Activated B cell treated with CpG ODN at 0.5 μM for 24 hours (primary cell): ENCODE data around the gene ZNF138. TPM values are rescaled to one million over a fixed set of nuclear protein-coding genes. Genes with fewer than 3 reads are reported as not detected.
"Not testable (repeated sequence)": the region's sequence is repeated elsewhere in the genome, so short reads cannot be mapped to it uniquely, and the experiment has no call there.

Source experiments
- ATAC-seq: fragments of 200-7000 bp; cut with Tn5 transposase; one replicate; pipeline ENCODE4 v1.10.0; 2021; ENCODE audit warnings: low read depth, mild to moderate bottlenecking, moderate library complexity
- CTCF ChIA-PET: fragments of 350-600 bp; sonication (Branson Sonifier 250); formaldehyde crosslinking; loops from one replicate; lab custom pipeline; 2021; ENCODE audit warnings: antibody characterized with exemption; lab: Charles Lee
- POLR2A ChIA-PET: fragments of 350-600 bp; sonication (Branson Sonifier 250); formaldehyde crosslinking; loops from one replicate; lab custom pipeline; 2021; ENCODE audit warnings: antibody characterized with exemption; lab: Charles Lee
- DNase-seq: peaks from one replicate; pipeline ENCODE4 v3.0.0; 2022
- H3K27ac Mint-ChIP-seq: one replicate; pipeline ENCODE4 v1.8.0; 2020; ENCODE audit warnings: mixed read lengths
- H3K27me3 Mint-ChIP-seq: one replicate; pipeline ENCODE4 v1.8.0; 2021; ENCODE audit warnings: mixed read lengths
- H3K36me3 Mint-ChIP-seq: one replicate; pipeline ENCODE4 v1.8.0; 2021; ENCODE audit warnings: low read depth, mixed read lengths
- H3K4me1 Mint-ChIP-seq: one replicate; pipeline ENCODE4 v1.8.0; 2021; ENCODE audit warnings: mixed read lengths
- H3K4me3 Mint-ChIP-seq: one replicate; pipeline ENCODE4 v1.8.0; 2020; ENCODE audit warnings: mild to moderate bottlenecking, mixed read lengths
- H3K9me3 Mint-ChIP-seq: one replicate; pipeline ENCODE4 v1.8.0; 2020; ENCODE audit warnings: mixed read lengths
- CTCF ChIP-seq: fragments of 200-600 bp; IDR thresholded peaks from one replicate; pipeline ENCODE4 v1.8.0; 2022; ENCODE audit warnings: antibody characterized with exemption, mild to moderate bottlenecking
- intact Hi-C: fragments of 100-400 bp; cut with micrococcal nuclease; formaldehyde crosslinking; loops from one replicate; pipeline ENCODE4 v1.15.1; 2024
- total RNA-seq: library from RNA; stranded (reverse); gene quantifications from 2 replicates; pipeline ENCODE4 v1.2.3, GENCODE V29; 2022

Gene ZNF138
- total RNA-seq, 1 donor from 2014 or later: 17.8 TPM

- no peak for ATAC-seq
- no peak overlapping the region for H3K4me3 Mint-ChIP-seq
- no peaks in the 10 kb centered on the region for H3K36me3 Mint-ChIP-seq
- no peaks in the 10 kb centered on the region for H3K4me1 Mint-ChIP-seq
- peaks cover 3% of the 10 kb centered on the region for H3K9me3 Mint-ChIP-seq
- ChIA-PET CTCF (no interaction called here), POLR2A (no interaction called here)
- intact Hi-C loops: no loop called here
- no peak for DNase-seq
- no peak for TF ChIP-seq CTCF
- no peak overlapping the region for H3K27ac Mint-ChIP-seq
- no peaks in the 10 kb centered on the region for H3K27me3 Mint-ChIP-seq
Observed at GRCh38 chr7:64758151-64758550, 36.1 kb upstream of the ZNF138 start.

- Mint-ChIP-seq H3K4me3 (no peak overlapping the region), H3K27me3 (no peaks in the 10 kb centered on the region), H3K4me1 (no peaks in the 10 kb centered on the region), H3K9me3 (no peaks in the 10 kb centered on the region), H3K27ac (no peak overlapping the region), H3K36me3 (no peaks in the 10 kb centered on the region)
- intact Hi-C loops: no loop called here
- ATAC-seq: no peak
- DNase-seq: no peak
- TF ChIP-seq CTCF: no peak
- ChIA-PET CTCF (no interaction called here), POLR2A (no interaction called here)
Observed at GRCh38 chr7:64768824-64769223, 25.4 kb upstream of the ZNF138 start.

GRCh38 chr7:64774204-64774842 is 19.9 kb upstream of the ZNF138 start:
- intact Hi-C loops: no loop called here
- H3K9me3 Mint-ChIP-seq: peaks cover 10% of the 10 kb centered on the region
- no peaks in the 10 kb centered on the region for H3K4me1 Mint-ChIP-seq
- POLR2A ChIA-PET: no interaction called here
- TF ChIP-seq CTCF: no peak
- ATAC-seq (no peak), DNase-seq (no peak)
- H3K27ac Mint-ChIP-seq: no peak overlapping the region
- no peak overlapping the region for H3K4me3 Mint-ChIP-seq
- CTCF ChIA-PET: no interaction called here
- no peaks in the 10 kb centered on the region for H3K27me3 Mint-ChIP-seq
- no peaks in the 10 kb centered on the region for H3K36me3 Mint-ChIP-seq

GRCh38 chr7:64775289-64775688 is 18.9 kb upstream of the ZNF138 start:
- ATAC-seq (no peak), DNase-seq (no peak)
- intact Hi-C loops: no loop called here
- POLR2A ChIA-PET: no interaction called here
- CTCF ChIA-PET: no interaction called here
- H3K27ac Mint-ChIP-seq: no peak overlapping the region
- no peaks in the 10 kb centered on the region for H3K27me3 Mint-ChIP-seq
- no peaks in the 10 kb centered on the region for H3K36me3 Mint-ChIP-seq
- TF ChIP-seq CTCF: no peak
- H3K4me3 Mint-ChIP-seq: no peak overlapping the region
- peaks cover 10% of the 10 kb centered on the region for H3K9me3 Mint-ChIP-seq
- H3K4me1 Mint-ChIP-seq: no peaks in the 10 kb centered on the region

- H3K9me3 Mint-ChIP-seq, DNase-seq, CTCF ChIA-PET, POLR2A ChIA-PET, H3K4me3 Mint-ChIP-seq, H3K36me3 Mint-ChIP-seq, intact Hi-C loops, H3K4me1 Mint-ChIP-seq, ATAC-seq, H3K27ac Mint-ChIP-seq, H3K27me3 Mint-ChIP-seq: not testable (repeated sequence)
Observed at GRCh38 chr7:64784842-64785241, 9.4 kb upstream of the ZNF138 start.

GRCh38 chr7:64787295-64787694 is 6.9 kb upstream of the ZNF138 start:
- no peak for TF ChIP-seq CTCF
- intact Hi-C loops: no loop called here
- no peak for ATAC-seq
- Mint-ChIP-seq H3K4me3 (no peak overlapping the region), H3K27me3 (peaks cover 4% of the 10 kb centered on the region), H3K9me3 (no peaks in the 10 kb centered on the region), H3K36me3 (no peaks in the 10 kb centered on the region), H3K27ac (no peak overlapping the region), H3K4me1 (no peaks in the 10 kb centered on the region)
- no peak for DNase-seq
- ChIA-PET CTCF (no interaction called here), POLR2A (no interaction called here)

GRCh38 chr7:64789241-64789640 is 5.0 kb upstream of the ZNF138 start:
- ATAC-seq, H3K9me3 Mint-ChIP-seq, H3K4me1 Mint-ChIP-seq, H3K27ac Mint-ChIP-seq, POLR2A ChIA-PET, H3K36me3 Mint-ChIP-seq, H3K4me3 Mint-ChIP-seq, H3K27me3 Mint-ChIP-seq, DNase-seq, intact Hi-C loops, CTCF ChIA-PET: not testable (repeated sequence)
